Measurements from ENCODE around the gene ERG.

DNA sequence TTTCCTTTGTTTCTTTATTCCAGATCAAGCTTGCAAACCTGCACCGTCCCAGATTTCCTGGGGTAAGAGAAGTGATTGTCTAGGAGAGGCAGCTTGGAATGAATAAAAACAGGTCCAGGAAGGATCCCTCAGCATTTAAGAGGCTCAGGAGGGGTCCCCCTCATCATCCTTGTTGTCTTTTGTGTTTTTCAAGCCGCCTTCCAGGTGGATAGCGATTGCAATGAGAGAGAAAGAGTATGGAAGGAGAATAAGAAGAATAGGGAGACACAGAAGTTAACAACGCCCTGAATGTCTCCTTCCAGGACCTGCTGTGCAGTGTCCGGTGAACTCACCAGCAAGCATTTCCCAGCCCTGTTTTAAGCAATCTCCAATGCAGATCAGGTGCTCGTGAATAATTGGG, 8.5 kb downstream of the ERG start:
- TF ChIP-seq POLR2A (IDR thresholded peaks at IDR 0.05; ENCODE audit: low read depth, low read length) (no peak), POLR2AphosphoS5 (IDR thresholded peaks at IDR 0.05; ENCODE audit: low read depth, low read length) (no peak), SPI1 (IDR thresholded peaks at IDR 0.05; ENCODE audit: low read depth, low read length) (no peak), TAF1 (IDR thresholded peaks at IDR 0.05; ENCODE audit: low read depth, low read length) (no peak), PAX5 (IDR thresholded peaks at IDR 0.05; ENCODE audit: insufficient read depth, low read length, severe bottlenecking) (no peak)
